Measurements from ENCODE around the gene F13A1. TPM values are rescaled to one million over a fixed set of nuclear protein-coding genes. Genes with fewer than 3 reads are reported as not detected.

The F13A1 gene
- total and polyA plus RNA-seq, 8 donors = 1.7 to 58.7 (median 10.4) TPM

GRCh38 chr6:6230286-6230685 is 90.2 kb downstream of the F13A1 start:
- FAIRE-seq = no peak
- no peak for TF ChIP-seq CTCF (IDR thresholded peaks at IDR 0.05)
- Histone ChIP-seq H3K4me3 (no peak overlapping the region), H3K36me3 (no peaks in the 10 kb centered on the region), H3K9me3 (no peaks in the 10 kb centered on the region), H3K4me1 (no peaks in the 10 kb centered on the region), H3K27ac (no peak overlapping the region), H3K27me3 (peaks cover 0 to 5% (median 0%) of the 10 kb centered on the region in 4 donors)
- 43 to 59% methylated on average over 1 of the region's 1 CpG for WGBS, 2 donors
- ATAC-seq = no peak
- DNase-seq = peak in 1 of 6 donors; percentile 7
- intact Hi-C loops (cut with DNase I) = no loop called here

- no peaks in the 10 kb centered on the region for H3K36me3 ChIP-seq
- no peak for TF ChIP-seq CTCF (IDR thresholded peaks at IDR 0.05)
- no peaks in the 10 kb centered on the region for H3K4me1 ChIP-seq
- FAIRE-seq (no peak), ATAC-seq (no peak), DNase-seq (no peak)
- WGBS, 2 donors = 39 to 53% methylated on average over 1 of the region's 1 CpG
- no peaks in the 10 kb centered on the region for H3K9me3 ChIP-seq
- no peak overlapping the region for H3K4me3 ChIP-seq
- intact Hi-C loops (cut with DNase I) = no loop called here
- peaks cover 0 to 5% (median 0%) of the 10 kb centered on the region in 4 donors for H3K27me3 ChIP-seq
- H3K27ac ChIP-seq = no peak overlapping the region
Observed at GRCh38 chr6:6227896-6228295, 92.6 kb downstream of the F13A1 start.

GRCh38 chr6:6225885-6226529 is 94.5 kb downstream of the F13A1 start:
- ATAC-seq (peak in 2 of 4 donors; percentile 43 to 48), FAIRE-seq (no peak), DNase-seq (no peak)
- Histone ChIP-seq H3K9me3 (no peaks in the 10 kb centered on the region), H3K4me1 (no peaks in the 10 kb centered on the region), H3K27ac (no peak overlapping the region), H3K36me3 (no peaks in the 10 kb centered on the region), H3K27me3 (peaks cover 0 to 5% (median 2%) of the 10 kb centered on the region in 4 donors), H3K4me3 (no peak overlapping the region)
- TF ChIP-seq CTCF (IDR thresholded peaks at IDR 0.05) = no peak
- intact Hi-C loops (cut with DNase I) = no loop called here
- WGBS, 2 donors = 14 to 31% methylated on average over 2 of the region's 2 CpGs

GRCh38 chr6:6224933-6225486 is 95.5 kb downstream of the F13A1 start:
- H3K27me3 ChIP-seq = peaks cover 0 to 5% (median 2%) of the 10 kb centered on the region in 4 donors
- H3K9me3 ChIP-seq = no peaks in the 10 kb centered on the region
- no peak for DNase-seq
- no peaks in the 10 kb centered on the region for H3K36me3 ChIP-seq
- no peak for ATAC-seq
- H3K4me1 ChIP-seq = no peaks in the 10 kb centered on the region
- intact Hi-C loops (cut with DNase I) = no loop called here
- FAIRE-seq = no peak
- 83 to 88% methylated on average over 6 of the region's 6 CpGs for WGBS, 2 donors
- TF ChIP-seq CTCF (IDR thresholded peaks at IDR 0.05) = no peak
- H3K4me3 ChIP-seq = no peak overlapping the region
- H3K27ac ChIP-seq = no peak overlapping the region

Measured in pancreas (tissue), 10 donors.